Mucosa of rectum (tissue), 2 donors: ENCODE measurements around the gene SNUPN.

ENCODE experiments used
- H3K27ac ChIP-seq, 2 donors: one replicate each; pipeline ENCODE4 v1.7.0; 2013; ENCODE audit warnings: inconsistent platforms in 2 of 2, low read depth in 2 of 2, low read length in 2 of 2
- H3K27me3 ChIP-seq, 2 donors: one replicate each; pipeline ENCODE4 v1.7.0; 2013; ENCODE audit warnings: low read length in 2 of 2; ENCODE audit not compliant: control insufficient read depth in 2 of 2, insufficient read depth in 2 of 2
- H3K36me3 ChIP-seq, 2 donors: one replicate each; pipeline ENCODE4 v1.7.0; 2013; ENCODE audit warnings: low read length in 2 of 2; ENCODE audit not compliant: control insufficient read depth in 2 of 2, insufficient read depth in 2 of 2
- H3K4me1 ChIP-seq, 2 donors: one replicate each; pipeline ENCODE4 v1.7.0; 2013; ENCODE audit warnings: low read length in 2 of 2, mild to moderate bottlenecking in 1 of 2; ENCODE audit not compliant: control insufficient read depth in 2 of 2, insufficient read depth in 2 of 2
- H3K4me3 ChIP-seq, 2 donors: one replicate each; pipeline ENCODE4 v1.7.0; 2013; ENCODE audit warnings: low read length in 2 of 2
- H3K9ac ChIP-seq, 2 donors: one replicate each; pipeline ENCODE4 v1.7.0; 2013; ENCODE audit warnings: low read length in 2 of 2, low read depth in 1 of 2, mild to moderate bottlenecking in 1 of 2
- H3K9me3 ChIP-seq, 2 donors: one replicate each; pipeline ENCODE4 v1.7.0; 2013; ENCODE audit warnings: low read length in 2 of 2; ENCODE audit not compliant: control insufficient read depth in 2 of 2
- donor health status: healthy.
- donor health status: Normal muscosa, but diverticular disease.

The SNUPN gene

DNA sequence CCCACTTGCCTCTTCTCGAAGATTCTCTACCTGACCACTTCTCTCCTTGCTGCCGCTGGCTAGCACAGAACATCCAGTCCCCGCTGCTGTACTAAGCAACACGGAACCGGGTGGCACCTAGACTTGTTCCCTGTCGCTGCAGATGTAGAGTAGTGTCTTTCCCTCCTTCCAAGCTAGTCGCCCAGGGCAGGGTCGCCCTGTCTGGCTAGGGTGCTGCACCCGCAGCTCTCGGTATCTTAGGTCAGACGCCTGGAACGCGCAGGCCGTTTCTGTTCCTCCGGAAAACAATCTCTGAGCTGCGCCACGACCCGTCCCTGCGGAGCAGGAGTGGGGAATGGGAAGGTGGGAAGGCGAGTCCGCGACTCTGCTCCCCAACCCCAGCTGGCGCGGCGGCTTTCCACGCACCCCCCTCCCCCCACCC is 21.4 kb upstream of the SNUPN start:
- Histone ChIP-seq H3K4me3 (peak overlapping the region; percentile 71 to 94), H3K9me3 (no peaks in the 10 kb centered on the region), H3K36me3 (peaks cover 0 to 14% of the 10 kb centered on the region in 2 donors), H3K9ac (peak overlapping the region; percentile 79 to 97), H3K27ac (peak overlapping the region; percentile 93), H3K4me1 (peaks cover 43 to 44% of the 10 kb centered on the region in 2 donors), H3K27me3 (no peaks in the 10 kb centered on the region)

- Histone ChIP-seq H3K9ac (peak overlapping the region; percentile 79 to 97), H3K9me3 (no peaks in the 10 kb centered on the region), H3K27me3 (no peaks in the 10 kb centered on the region), H3K36me3 (peaks cover 0 to 13% of the 10 kb centered on the region in 2 donors), H3K4me1 (peaks cover 37 to 38% of the 10 kb centered on the region in 2 donors), H3K27ac (peak overlapping the region; percentile 93), H3K4me3 (peak overlapping the region; percentile 71 to 94)
Observed at GRCh38 chr15:75646112-75646943, 20.8 kb upstream of the SNUPN start.

DNA sequence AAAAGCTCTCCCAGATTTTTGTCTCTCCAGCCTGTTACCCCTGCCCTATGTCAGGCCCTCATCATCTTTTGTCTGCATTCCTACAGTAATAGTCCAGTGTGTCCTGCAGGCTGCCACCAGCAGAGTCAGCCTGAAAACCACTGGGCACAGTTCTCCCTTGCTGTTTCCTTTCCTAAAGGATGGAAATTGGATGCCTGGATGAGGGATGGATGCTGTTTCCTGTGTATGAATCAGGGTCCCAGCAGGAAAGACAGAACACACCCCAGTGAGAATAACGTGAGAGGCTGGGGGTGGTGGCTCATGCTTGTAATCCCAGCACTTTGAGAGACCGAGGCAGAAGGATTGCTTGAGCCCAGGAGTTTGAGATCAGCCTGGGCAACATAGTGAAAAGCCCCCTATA is 18.9 kb upstream of the SNUPN start:
- Histone ChIP-seq H3K27me3 (no peaks in the 10 kb centered on the region), H3K4me3 (no peak overlapping the region), H3K9ac (no peak overlapping the region), H3K27ac (no peak overlapping the region), H3K9me3 (no peaks in the 10 kb centered on the region), H3K36me3 (peaks cover 0 to under 1% of the 10 kb centered on the region in 2 donors), H3K4me1 (peaks cover 19 to 24% of the 10 kb centered on the region in 2 donors)

DNA sequence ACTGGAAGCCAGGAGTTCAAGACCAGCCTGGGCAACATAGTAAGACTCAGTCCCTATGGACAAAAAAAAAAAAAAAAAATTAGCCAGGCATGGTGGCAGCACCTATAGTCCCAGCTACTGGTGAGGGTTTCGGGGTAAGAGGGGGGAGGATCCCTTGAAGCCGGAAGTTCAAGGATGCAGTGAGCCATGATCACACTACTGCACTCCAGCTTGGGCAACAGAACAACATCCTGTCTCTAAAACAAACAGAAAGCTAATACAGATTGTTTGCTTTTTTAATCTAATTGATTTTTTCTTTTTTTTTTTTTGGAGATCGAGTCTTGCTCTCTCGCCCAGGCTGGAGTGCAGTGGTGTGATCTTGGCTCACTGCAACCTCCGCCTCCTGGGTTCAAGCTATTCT is 16.1 kb upstream of the SNUPN start:
- Histone ChIP-seq H3K9ac (no peak overlapping the region), H3K27ac (no peak overlapping the region), H3K36me3 (peaks cover 0 to 5% of the 10 kb centered on the region in 2 donors), H3K9me3 (no peaks in the 10 kb centered on the region), H3K4me1 (peaks cover 25 to 27% of the 10 kb centered on the region in 2 donors), H3K4me3 (no peak overlapping the region), H3K27me3 (no peaks in the 10 kb centered on the region)

GRCh38 chr15:75641179-75641503 is 15.6 kb upstream of the SNUPN start:
- H3K4me3 ChIP-seq = no peak overlapping the region
- peaks cover 0 to 5% of the 10 kb centered on the region in 2 donors for H3K36me3 ChIP-seq
- no peaks in the 10 kb centered on the region for H3K27me3 ChIP-seq
- H3K9ac ChIP-seq = no peak overlapping the region
- no peaks in the 10 kb centered on the region for H3K9me3 ChIP-seq
- H3K27ac ChIP-seq = peak overlapping the region in 1 of 2 donors; percentile 99
- H3K4me1 ChIP-seq = peaks cover 21 to 23% of the 10 kb centered on the region in 2 donors

DNA sequence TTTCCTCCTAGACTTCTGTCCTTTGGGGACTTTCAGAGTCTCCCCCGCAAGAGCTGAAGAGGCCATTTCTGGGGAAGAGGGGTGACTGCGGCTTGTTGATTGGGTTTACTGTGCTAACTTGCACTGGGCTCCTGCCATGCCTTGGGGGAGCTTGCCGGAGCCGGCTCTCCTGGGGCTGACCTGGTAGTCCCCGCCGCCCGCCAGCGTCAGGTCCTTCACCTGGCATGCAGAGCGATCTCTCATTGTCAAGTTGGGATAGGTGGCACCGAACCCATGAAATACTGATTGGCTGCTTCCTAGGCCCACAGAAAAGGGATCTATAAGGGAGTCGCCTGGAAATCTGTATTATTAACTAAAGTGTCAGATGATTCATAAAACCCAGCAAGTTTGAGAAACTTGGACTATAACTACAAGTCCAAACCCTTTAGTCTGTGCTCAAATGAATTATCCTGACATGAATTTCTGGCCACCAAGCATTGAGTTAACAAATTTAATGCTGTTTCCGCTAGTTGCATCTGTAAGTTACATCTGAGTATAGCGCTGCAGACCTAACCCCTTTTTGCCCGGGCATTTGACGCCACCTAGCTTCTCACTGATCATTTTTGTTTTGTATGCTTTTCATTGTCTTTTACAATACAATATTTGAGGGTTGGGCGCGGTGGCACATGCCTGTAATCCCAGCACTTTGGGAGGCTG is 15.1 kb upstream of the SNUPN start:
- H3K4me1 ChIP-seq = peaks cover 21 to 22% of the 10 kb centered on the region in 2 donors
- peak overlapping the region; percentile 96 to 99 for H3K27ac ChIP-seq
- no peaks in the 10 kb centered on the region for H3K9me3 ChIP-seq
- H3K4me3 ChIP-seq = peak overlapping the region; percentile 95 to 97
- peaks cover 0 to 5% of the 10 kb centered on the region in 2 donors for H3K36me3 ChIP-seq
- peak overlapping the region; percentile 94 to 99 for H3K9ac ChIP-seq
- no peaks in the 10 kb centered on the region for H3K27me3 ChIP-seq

DNA sequence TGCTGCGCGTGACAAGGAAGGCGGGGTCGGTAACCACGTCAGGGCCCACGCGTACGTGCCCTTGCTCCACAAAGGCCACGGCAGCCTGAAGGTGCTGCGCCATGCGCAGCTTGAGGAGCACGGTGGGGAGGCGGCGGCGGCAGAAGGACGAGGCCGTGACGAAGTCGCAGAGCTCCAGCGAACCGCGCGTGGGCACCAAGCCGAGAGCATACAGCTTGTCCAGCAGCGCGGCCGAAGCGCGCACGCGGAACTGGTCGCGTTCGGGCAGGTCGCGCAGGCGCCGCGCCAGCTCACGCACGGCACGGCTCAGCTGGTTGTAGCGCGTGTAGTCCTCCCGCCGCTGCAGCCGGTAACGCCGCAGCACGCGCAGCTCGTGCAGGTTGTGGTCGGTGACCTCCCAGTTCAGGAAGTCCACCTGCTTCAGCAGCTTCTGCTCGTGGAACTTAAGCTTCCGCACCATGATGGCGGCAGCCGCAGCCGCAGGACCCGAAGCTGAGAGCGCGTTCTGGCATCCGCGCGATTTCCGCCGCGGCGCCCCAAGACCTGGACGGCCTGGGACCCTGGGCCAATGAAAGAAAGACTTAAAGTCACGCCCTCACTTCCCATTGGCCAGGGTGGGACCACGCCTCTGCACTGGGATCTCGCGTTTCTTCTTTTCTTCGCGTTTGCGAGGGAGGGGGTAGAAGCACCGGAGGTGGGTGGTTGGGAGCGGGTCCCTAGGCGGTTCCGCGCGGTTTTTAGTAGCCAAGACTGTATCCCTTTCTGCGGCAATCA is 14.4 kb upstream of the SNUPN start, which contains the start of gene IMP3:
Gene IMP3 (minus strand): TSS at position 516 of the 774 bp plus-strand sequence. CDS start 56 bp downstream, at position 460.
- Histone ChIP-seq H3K9ac (peak within 1 kb of the TSS; percentile 94 to 99), H3K4me1 (peaks cover 21 to 22% of the 10 kb centered on the region in 2 donors), H3K9me3 (no peaks in the 10 kb centered on the region), H3K27me3 (no peaks in the 10 kb centered on the region), H3K4me3 (peak within 1 kb of the TSS; percentile 95 to 97), H3K36me3 (peaks cover 0 to 5% of the 10 kb centered on the region in 2 donors), H3K27ac (peak within 1 kb of the TSS; percentile 96 to 99)

GRCh38 chr15:75639191-75639708 is 13.7 kb upstream of the SNUPN start:
- H3K36me3 ChIP-seq = peaks cover 0 to 5% of the 10 kb centered on the region in 2 donors
- peak overlapping the region; percentile 96 to 99 for H3K27ac ChIP-seq
- H3K27me3 ChIP-seq = no peaks in the 10 kb centered on the region
- H3K4me1 ChIP-seq = peaks cover 21 to 22% of the 10 kb centered on the region in 2 donors
- H3K9me3 ChIP-seq = no peaks in the 10 kb centered on the region
- peak overlapping the region; percentile 94 to 99 for H3K9ac ChIP-seq
- H3K4me3 ChIP-seq = peak overlapping the region; percentile 95 to 97

- peaks cover 21 to 22% of the 10 kb centered on the region in 2 donors for H3K4me1 ChIP-seq
- peak overlapping the region in 1 of 2 donors; percentile 9 for H3K4me3 ChIP-seq
Observed at GRCh38 chr15:75637245-75638009, 11.9 kb upstream of the SNUPN start.

More at GRCh38 chr15:75637245-75638009, 11.9 kb upstream of the SNUPN start:
- Histone ChIP-seq H3K27ac (no peak overlapping the region), H3K9me3 (no peaks in the 10 kb centered on the region), H3K27me3 (no peaks in the 10 kb centered on the region), H3K36me3 (peaks cover 0 to 5% of the 10 kb centered on the region in 2 donors), H3K9ac (peak overlapping the region in 1 of 2 donors; percentile 32)
